ENCODE results near the gene PCF11. TPM values are rescaled to one million over a fixed set of nuclear protein-coding genes. Genes with fewer than 3 reads are reported as not detected.
"Not testable (repeated sequence)": the region's sequence is repeated elsewhere in the genome, so short reads cannot be mapped to it uniquely, and the experiment has no call there.

Gene PCF11, protein sequence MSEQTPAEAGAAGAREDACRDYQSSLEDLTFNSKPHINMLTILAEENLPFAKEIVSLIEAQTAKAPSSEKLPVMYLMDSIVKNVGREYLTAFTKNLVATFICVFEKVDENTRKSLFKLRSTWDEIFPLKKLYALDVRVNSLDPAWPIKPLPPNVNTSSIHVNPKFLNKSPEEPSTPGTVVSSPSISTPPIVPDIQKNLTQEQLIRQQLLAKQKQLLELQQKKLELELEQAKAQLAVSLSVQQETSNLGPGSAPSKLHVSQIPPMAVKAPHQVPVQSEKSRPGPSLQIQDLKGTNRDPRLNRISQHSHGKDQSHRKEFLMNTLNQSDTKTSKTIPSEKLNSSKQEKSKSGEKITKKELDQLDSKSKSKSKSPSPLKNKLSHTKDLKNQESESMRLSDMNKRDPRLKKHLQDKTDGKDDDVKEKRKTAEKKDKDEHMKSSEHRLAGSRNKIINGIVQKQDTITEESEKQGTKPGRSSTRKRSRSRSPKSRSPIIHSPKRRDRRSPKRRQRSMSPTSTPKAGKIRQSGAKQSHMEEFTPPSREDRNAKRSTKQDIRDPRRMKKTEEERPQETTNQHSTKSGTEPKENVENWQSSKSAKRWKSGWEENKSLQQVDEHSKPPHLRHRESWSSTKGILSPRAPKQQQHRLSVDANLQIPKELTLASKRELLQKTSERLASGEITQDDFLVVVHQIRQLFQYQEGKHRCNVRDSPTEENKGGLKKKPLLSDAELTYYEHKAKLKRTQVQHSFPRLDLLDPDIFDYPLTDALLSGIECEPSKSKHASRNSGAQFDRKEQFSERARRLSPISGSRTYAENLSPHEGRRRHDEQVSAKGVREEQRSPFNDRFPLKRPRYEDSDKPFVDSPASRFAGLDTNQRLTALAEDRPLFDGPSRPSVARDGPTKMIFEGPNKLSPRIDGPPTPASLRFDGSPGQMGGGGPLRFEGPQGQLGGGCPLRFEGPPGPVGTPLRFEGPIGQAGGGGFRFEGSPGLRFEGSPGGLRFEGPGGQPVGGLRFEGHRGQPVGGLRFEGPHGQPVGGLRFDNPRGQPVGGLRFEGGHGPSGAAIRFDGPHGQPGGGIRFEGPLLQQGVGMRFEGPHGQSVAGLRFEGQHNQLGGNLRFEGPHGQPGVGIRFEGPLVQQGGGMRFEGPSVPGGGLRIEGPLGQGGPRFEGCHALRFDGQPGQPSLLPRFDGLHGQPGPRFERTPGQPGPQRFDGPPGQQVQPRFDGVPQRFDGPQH (N-terminal part only)
- 20.1 and 24.6 TPM in 2 replicates for total RNA-seq (2014; rRNA removed; shearing (Covaris generic))
- polyA plus RNA-seq (2015; cell fraction: cytosol; rRNA removed), result 16.1 and 17.6 TPM in 2 replicates
- polyA plus RNA-seq (2015; cell fraction: nucleus; rRNA removed), result 162 and 170 TPM in 2 replicates

DNA sequence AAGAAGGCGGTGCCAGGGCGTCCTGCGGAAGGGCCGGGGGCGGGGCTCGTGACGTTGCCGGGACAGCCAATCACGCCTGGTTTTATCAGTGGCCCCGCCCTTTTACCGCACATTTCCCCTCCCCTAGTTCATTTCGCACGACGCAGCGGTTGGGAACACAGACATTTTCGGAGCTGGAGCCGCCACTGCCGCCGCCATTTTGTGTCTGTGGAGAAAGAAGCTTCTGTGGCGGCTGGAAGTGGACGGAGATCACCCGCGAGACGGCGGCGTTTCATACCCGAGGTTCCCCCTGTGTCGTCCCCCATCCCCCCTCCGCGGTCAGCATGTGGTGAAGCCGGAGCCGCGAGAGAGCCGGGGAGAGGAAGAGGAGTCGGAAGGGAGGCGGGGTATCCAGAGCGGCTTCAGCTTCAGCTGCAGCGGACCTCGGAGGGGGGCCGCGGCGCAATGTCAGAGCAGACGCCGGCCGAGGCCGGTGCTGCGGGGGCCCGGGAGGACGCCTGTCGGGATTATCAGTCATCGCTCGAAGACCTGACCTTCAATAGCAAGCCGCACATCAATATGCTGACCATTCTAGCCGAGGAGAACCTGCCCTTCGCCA, at the start of gene PCF11:
PCF11 (plus strand) TSS at position 136 of the 598 bp plus-strand sequence; CDS start at position 445, 309 bp downstream.
- no peak for DNase-seq (ENCODE audit: low read depth, low spot score)
- in situ Hi-C loops (cut with HindIII; ENCODE audit: low pct_unique_long_range_greater_than_20kb, low sequenced_read_pairs), result no loop called here

DNA sequence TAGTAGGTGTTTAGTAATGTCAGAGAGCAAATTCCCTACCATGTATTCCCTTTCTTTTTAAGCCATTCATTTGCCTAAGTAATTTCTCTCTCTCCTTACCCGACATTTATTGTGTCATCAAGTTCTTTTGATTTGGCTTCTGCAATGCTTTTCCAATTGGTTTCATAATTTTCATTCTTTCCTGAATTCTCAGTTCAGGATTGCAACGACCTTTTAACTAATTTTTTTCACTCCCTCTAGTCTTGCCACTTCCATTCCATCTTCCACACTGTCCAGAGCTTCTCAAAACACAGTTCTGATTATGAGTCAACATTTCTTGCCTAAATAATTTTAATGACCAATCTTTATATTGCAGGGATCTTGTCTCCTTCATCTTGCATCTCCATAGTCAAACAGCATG, 44.0 kb upstream of the PCF11 start:
- in situ Hi-C loops (cut with HindIII; ENCODE audit: low pct_unique_long_range_greater_than_20kb, low sequenced_read_pairs), result no loop called here
- DNase-seq (ENCODE audit: low read depth, low spot score), result no peak

DNA sequence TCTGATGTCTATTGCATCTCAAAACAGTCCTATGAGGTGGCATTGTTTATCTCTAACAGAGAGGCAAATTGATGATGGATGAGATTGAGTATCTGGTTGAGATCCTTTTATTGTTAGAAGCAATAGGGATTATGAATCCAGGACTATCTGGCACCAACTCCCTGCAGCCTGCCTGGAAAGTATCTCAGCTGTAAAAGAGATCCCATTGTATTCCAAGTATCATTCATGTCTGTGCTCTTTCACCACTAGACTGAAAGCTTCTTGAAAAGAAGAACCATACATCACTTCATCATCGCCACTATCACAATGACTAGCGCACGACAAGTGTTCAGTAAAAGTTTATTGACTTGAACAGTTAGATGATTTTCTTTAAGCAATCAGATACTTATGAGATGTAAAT, 41.9 kb upstream of the PCF11 start:
- peak; percentile 32 for DNase-seq (ENCODE audit: low read depth, low spot score)
- in situ Hi-C loops (cut with HindIII; ENCODE audit: low pct_unique_long_range_greater_than_20kb, low sequenced_read_pairs), result no loop called here

DNA sequence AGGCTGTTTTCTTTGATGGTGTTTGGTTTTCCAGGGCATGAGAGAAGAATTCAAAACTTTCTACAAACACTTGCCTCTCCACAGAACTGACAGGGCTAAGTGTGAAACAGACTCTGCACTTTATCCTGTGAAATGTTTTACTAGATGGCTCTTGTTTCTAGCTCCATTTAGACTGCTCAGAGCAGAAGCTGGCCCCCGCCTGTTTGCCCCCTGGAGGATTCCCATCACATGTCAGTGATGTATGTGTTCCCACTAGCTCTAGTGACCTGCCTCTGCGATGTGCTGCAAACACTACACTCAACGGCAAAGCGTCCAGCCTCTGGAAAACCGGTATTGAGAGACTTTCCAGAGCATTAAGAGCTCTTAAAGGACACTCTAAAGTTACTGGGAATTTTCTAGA, 41.4 kb upstream of the PCF11 start:
- no peak for DNase-seq (ENCODE audit: low read depth, low spot score)
- in situ Hi-C loops (cut with HindIII; ENCODE audit: low pct_unique_long_range_greater_than_20kb, low sequenced_read_pairs), result no loop called here

DNA sequence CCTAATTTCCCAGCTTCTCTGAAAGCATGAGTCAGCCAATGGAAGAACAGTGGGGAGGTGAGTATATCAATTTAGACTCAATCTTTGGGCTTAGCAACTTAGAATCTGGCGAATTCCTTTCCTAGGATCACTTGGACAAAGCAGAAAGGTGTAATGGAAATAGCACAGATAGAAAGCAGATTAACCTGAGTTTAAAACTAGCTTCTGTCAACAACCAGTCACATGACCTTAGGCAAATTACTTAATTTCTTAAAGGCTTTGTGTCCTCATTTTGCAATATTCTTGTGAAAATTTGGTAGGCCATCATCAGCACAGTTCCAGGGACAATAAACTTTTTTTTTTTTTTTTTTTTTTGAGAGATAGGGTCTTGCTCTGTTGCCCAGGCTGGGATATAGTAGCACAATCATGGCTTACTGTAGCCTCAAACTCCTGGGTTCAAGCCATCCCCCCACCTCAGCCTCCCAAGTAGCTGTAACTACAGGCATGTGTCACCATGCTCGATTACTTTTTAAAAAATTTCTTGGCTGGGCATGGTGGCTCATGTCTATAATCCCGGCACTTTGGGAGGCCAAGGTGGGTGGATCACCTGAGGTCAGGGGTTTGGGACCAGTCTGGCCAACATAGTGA, 40.8 kb upstream of the PCF11 start:
- no peak for DNase-seq (ENCODE audit: low read depth, low spot score)
- in situ Hi-C loops (cut with HindIII; ENCODE audit: low pct_unique_long_range_greater_than_20kb, low sequenced_read_pairs), result no loop called here

DNA sequence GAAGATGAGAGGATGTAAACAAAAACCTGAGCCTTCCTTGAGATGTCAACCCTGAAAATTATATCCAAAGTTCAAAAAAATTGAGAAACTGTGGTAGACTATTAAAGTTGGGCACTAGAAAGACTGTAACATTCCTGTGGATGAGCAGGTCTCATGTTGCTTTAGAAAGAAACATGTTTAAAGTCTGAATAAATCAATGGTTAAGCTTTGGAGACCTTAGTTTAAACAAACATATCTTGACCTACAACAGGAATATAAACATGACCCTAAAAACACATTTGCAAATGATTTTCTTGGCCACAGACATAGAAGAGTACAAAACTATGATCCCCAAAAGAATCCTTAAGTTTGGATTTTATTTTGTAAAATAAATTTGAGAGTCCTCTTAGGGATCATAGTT, 38.1 kb upstream of the PCF11 start:
- no peak for DNase-seq (ENCODE audit: low read depth, low spot score)
- in situ Hi-C loops (cut with HindIII; ENCODE audit: low pct_unique_long_range_greater_than_20kb, low sequenced_read_pairs), result no loop called here

DNA sequence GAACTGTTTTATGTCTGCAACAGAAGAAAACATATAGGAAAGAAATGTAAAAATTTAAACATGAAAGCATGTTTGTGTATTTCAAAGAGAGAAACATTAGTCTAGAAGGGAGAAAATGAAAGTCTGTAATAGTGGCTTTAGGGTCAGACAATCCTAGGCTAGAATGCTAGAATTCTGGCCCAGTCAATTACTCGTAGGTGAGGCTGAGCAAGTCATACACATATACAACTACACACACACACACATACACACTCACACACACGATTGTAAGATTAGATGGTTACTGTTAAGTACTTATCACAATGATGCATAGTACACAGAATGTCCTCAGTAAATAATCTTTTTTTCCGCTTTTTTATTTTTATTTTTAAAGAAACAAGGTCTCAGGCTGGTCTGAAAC, 37.7 kb upstream of the PCF11 start:
- DNase-seq (ENCODE audit: low read depth, low spot score), result no peak
- in situ Hi-C loops (cut with HindIII; ENCODE audit: low pct_unique_long_range_greater_than_20kb, low sequenced_read_pairs), result no loop called here

DNA sequence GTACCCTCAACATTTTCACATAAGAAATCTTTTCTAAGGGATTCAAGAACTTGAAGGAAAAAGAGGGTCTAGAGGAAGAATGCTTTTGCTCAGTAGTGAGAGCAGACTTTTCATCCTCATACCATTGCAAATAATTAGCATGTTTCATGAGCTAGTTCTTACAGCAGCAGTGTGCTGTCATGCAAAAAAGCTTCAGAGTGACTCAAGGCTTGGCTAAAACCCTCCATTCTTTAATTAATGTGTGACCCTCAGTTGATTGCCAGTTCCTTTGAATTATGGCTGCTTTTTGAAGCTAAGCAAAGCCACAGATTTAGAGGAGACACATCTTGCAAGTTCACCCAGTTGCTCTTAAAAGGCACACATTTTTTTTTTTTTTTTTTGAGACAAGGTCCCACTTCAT, 36.6 kb upstream of the PCF11 start:
- DNase-seq (ENCODE audit: low read depth, low spot score), result no peak
- in situ Hi-C loops (cut with HindIII; ENCODE audit: low pct_unique_long_range_greater_than_20kb, low sequenced_read_pairs), result no loop called here

DNA sequence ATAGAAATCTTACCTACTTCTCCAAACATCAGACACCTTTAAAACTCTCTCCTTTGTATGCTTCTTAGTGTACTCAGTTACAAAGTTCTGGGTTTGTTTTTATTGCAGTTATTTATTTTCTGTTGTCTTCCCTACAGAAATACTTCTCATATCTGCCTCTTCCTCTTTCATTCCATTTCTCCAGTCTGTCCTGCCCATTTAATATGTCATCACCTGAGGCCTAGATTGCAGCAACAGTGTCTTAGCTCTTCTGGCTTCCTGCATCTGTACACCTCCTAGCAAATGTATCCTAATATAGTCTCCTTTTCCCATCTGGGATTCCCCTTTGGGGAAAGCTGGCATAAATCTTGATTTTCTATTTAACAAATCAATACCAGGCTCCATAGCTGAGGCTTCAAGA, 34.9 kb upstream of the PCF11 start:
- in situ Hi-C loops (cut with HindIII; ENCODE audit: low pct_unique_long_range_greater_than_20kb, low sequenced_read_pairs), result no loop called here
- no peak for DNase-seq (ENCODE audit: low read depth, low spot score)

DNA sequence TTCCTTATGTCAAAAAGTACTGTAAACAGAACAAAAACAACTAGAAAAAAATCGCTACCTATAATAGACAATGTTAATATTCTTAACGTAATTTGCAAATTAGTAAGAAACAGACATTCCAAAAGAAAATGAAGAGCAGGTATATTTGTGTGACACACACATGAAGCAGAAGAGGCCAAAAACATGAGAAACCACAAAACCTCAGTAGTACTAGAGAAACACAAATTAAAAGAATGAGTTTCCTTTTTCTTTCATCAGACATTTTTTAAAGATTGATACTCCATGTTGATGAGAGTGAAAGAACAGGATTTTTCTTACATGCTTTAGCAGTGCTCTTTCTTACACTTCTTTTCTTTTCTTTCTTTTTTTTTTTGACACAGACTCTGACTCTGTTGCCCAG, 34.2 kb upstream of the PCF11 start:
- in situ Hi-C loops (cut with HindIII; ENCODE audit: low pct_unique_long_range_greater_than_20kb, low sequenced_read_pairs), result no loop called here
- no peak for DNase-seq (ENCODE audit: low read depth, low spot score)

DNA sequence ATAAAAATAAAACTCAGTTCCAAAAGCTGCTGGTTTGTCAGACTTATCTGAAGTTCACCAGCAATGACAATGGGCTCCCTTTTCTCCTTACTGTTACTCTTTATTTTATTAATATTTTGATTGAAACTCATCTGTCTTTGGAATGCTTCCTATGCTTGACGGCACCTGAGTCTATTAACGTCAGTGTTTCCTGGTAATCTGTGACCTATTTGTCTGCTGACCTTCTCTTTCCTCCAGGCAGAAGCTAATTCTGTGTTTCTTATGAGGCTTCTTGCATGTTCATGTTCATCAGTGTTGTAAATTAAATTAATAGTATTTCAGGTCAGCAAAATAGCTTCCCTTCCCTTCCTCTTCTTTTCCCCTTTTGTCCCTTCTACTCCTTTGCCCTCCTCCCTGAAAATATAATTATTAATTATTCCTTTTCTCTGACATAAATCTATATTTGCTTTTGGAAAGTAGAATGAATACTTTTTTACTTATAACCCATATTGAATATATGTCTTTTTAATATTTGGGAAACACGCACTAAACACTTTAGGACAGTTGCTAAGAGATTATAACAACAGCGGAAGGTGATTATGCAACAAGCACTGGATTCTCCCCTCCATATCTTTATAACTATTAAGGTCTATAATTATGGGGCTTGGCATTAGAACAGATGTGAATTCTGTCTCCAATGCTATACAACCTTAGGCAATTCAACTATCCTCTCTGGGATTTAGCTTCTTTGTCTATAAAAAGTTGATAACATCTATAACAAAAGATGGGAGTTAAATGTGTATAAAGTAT, 32.1 kb upstream of the PCF11 start:
- peak; percentile 23 for DNase-seq (ENCODE audit: low read depth, low spot score)
- in situ Hi-C loops (cut with HindIII; ENCODE audit: low pct_unique_long_range_greater_than_20kb, low sequenced_read_pairs), result no loop called here

DNA sequence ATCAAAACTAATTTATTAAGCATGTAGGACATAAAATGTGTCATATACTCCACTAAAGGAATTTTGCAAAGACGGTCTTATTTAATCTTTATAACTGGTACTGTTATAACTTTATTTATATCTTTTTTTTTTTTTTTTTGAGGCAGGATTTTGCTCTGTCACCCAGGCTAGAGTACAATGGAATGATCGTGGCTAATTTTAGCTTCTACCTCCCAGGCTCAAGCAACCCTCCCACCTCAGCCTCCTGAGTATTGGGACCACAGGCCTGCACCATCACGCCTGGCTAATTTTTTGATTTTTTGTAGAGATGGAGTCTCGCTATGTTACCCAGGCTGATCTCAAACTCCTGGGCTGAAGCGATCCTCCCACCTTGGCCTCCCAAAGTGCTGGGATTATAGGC, 31.4 kb upstream of the PCF11 start:
- in situ Hi-C loops (cut with HindIII; ENCODE audit: low pct_unique_long_range_greater_than_20kb, low sequenced_read_pairs), result no loop called here
- no peak for DNase-seq (ENCODE audit: low read depth, low spot score)

DNA sequence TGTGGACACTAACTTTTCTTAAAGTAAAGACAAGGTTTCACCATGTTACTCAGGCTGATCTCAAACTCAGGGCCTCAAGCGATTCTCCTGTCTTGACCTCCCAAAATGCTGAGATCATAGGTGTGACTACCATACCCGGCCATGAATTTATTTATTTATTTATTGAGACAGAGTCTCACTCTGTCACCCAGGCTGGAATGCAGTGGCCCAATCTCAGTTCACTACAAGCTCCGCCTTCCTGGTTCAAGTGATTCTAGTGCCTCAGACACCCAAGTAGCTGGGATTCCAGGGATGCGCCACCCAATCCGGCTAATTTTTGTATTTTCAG, 29.7 kb upstream of the PCF11 start:
- in situ Hi-C loops (cut with HindIII; ENCODE audit: low pct_unique_long_range_greater_than_20kb, low sequenced_read_pairs), result no loop called here
- no peak for DNase-seq (ENCODE audit: low read depth, low spot score)

DNA sequence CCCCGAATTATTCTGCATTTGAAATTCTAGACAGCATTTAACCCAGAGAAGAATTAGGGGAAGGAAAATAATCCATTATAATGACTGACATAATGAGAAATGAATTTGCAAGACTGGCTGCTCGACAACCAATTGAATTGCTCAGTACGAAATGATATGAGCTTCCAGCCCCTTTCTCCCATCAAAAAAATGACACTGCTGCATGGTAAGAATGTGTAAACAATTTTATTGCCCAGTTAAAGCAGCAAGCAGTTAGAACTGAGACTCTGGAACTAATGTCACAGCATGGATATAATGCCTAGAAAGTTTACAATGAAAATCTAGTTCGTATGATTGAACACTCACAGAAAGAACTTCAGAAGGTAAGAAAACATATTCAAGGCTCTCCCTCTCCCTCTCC, 24.7 kb upstream of the PCF11 start:
- DNase-seq (ENCODE audit: low read depth, low spot score), result no peak
- in situ Hi-C loops (cut with HindIII; ENCODE audit: low pct_unique_long_range_greater_than_20kb, low sequenced_read_pairs), result no loop called here

DNA sequence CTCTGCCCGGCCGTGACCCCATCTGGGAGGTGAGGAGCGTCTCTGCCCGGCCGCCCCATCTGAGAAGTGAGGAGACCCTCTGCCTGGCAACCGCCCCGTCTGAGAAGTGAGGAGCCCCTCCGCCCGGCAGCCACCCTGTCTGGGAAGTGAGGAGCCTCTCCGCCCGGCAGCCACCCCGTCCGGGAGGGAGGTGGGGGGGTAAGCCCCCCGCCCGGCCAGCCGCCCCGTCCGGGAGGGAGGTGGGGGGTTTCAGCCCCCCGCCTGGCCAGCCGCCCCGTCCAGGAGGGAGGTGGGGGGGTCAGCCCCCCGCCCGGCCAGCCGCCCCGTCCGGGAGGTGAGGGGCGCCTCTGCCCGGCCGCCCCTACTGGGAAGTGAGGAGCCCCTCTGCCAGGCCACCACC, 23.7 kb upstream of the PCF11 start:
- DNase-seq (ENCODE audit: low read depth, low spot score); in situ Hi-C loops (cut with HindIII; ENCODE audit: low pct_unique_long_range_greater_than_20kb, low sequenced_read_pairs): not testable (repeated sequence)

DNA sequence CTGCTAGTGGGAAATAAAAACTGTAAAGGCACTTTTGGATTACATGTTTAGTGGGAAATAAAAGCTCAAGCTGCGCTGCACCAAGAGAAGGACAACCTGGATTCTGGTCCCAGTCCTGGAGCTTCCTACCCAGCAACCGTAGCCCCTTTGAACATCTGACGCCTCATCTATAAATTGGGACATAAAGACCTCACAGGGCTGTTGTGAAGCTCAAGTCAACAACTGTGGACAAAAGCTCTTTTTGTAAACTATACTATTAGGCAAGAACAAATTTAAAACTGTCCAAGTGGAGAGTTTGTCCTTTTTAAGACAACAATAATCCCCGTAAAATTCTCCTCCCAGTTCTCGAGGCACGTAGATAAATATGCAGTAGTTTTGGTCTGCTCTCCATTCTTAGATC, 17.6 kb upstream of the PCF11 start:
- DNase-seq (ENCODE audit: low read depth, low spot score), result no peak
- in situ Hi-C loops (cut with HindIII; ENCODE audit: low pct_unique_long_range_greater_than_20kb, low sequenced_read_pairs), result no loop called here
